ENCODE measurements around the gene KIRREL2. TPM values are rescaled to one million over a fixed set of nuclear protein-coding genes. Genes with fewer than 3 reads are reported as not detected.

Gene KIRREL2
- total and polyA plus RNA-seq, 9 donors, result 0.02 to 0.15 (median 0.08) TPM; not detected in 5

GRCh38 chr19:35911790-35912189 is 55.1 kb downstream of the KIRREL2 start:
- 41 to 50% (median 48%) methylated on average over 5 of the region's 5 CpGs for WGBS, 3 donors
- intact Hi-C loops (cut with DNase I), result no loop called here
- TF ChIP-seq EP300 (IDR thresholded peaks at IDR 0.05) (no peak), POLR2A (IDR thresholded peaks at IDR 0.05) (no peak), CTCF (IDR thresholded peaks at IDR 0.05) (no peak)
- no peak for DNase-seq
- Histone ChIP-seq H3K27ac (no peak overlapping the region), H3K27me3 (no peaks in the 10 kb centered on the region), H3K4me1 (ENCODE audit: insufficient read depth) (peaks cover 3% of the 10 kb centered on the region), H3K36me3 (no peaks in the 10 kb centered on the region), H3K9me3 (no peaks in the 10 kb centered on the region), H3K4me3 (no peak overlapping the region)

DNA sequence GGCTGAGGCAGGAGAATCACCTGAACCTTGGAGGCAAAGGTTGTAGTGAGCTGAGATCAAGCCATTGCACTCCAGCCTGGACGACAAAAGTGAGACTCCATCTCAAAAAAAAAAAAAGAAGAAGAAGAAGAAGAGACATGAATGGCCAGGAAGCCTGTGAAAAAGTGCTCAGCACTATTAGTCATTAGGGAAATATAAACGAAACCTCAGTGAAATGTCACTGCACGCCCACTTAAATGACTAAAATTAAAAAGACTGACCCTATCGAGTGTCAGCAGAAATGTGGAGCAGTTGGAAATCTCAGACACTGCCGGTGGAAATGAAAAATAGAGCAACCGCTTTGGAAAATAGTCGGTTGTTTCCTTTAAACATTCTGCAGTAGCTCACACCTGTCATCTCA is 56.9 kb downstream of the KIRREL2 start:
- H3K9me3 ChIP-seq, result no peaks in the 10 kb centered on the region
- no peaks in the 10 kb centered on the region for H3K4me1 ChIP-seq (ENCODE audit: insufficient read depth)
- H3K4me3 ChIP-seq, result no peak overlapping the region
- no peaks in the 10 kb centered on the region for H3K36me3 ChIP-seq
- no peak overlapping the region for H3K27ac ChIP-seq
- intact Hi-C loops (cut with DNase I), result no loop called here
- DNase-seq, result no peak
- H3K27me3 ChIP-seq, result no peaks in the 10 kb centered on the region
- TF ChIP-seq CTCF (IDR thresholded peaks at IDR 0.05) (no peak), POLR2A (IDR thresholded peaks at IDR 0.05) (no peak), EP300 (IDR thresholded peaks at IDR 0.05) (no peak)
- 46 to 58% (median 49%) methylated on average over 7 of the region's 7 CpGs for WGBS, 3 donors

DNA sequence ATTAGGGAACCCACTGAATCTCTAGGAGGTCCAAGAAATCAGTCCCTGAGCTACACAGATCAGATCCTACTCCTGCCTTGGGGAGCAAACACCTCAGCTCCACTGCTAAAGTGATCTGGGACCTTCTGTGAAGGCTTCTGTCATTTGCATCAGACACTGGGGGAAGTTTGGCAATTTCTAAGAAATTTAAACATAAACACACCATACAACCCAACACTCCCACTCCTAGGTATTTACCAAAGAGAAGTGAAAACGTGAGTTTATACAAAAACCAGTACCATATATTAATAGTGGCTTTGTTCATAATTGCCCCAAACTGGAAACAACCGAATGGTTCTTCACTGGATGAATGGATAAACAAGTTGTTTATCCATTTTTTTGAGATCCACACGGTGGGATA is 58.7 kb downstream of the KIRREL2 start:
- Histone ChIP-seq H3K9me3 (no peaks in the 10 kb centered on the region), H3K4me3 (no peak overlapping the region), H3K27me3 (no peaks in the 10 kb centered on the region), H3K4me1 (ENCODE audit: insufficient read depth) (no peaks in the 10 kb centered on the region), H3K36me3 (no peaks in the 10 kb centered on the region), H3K27ac (no peak overlapping the region)
- TF ChIP-seq POLR2A (IDR thresholded peaks at IDR 0.05) (no peak), CTCF (IDR thresholded peaks at IDR 0.05) (no peak), EP300 (IDR thresholded peaks at IDR 0.05) (no peak)
- intact Hi-C loops (cut with DNase I), result no loop called here
- 48 to 62% (median 50%) methylated on average over 3 of the region's 3 CpGs for WGBS, 3 donors
- DNase-seq, result no peak

Small RNAs within 50 kb of the gene (small RNA-seq; reads per million reads assigned to genes)
- gene RN7SL402P, result not detected

Other genes with a start within 250 kb of the KIRREL2 start
- gene HAUS5, start 244.2 kb upstream of the KIRREL2 start, total RNA-seq, result 10 to 100 TPM; 10.6 to 24.5 (median 19.5) TPM
- 10 to 100 TPM in 1 of 2 donors, 1 to 10 TPM in 1; 8.8 to 14.8 TPM for gene HAUS5, start 244.2 kb upstream of the KIRREL2 start, polyA plus RNA-seq
- gene RBM42, start 227.9 kb upstream of the KIRREL2 start, total RNA-seq, result 10 to 100 TPM; 43.0 to 90.4 (median 78.1) TPM
- gene RBM42, start 227.9 kb upstream of the KIRREL2 start, polyA plus RNA-seq, result 10 to 100 TPM in 1 of 2 donors, 1 to 10 TPM in 1; 6.1 to 68.0 TPM
- gene ETV2, start 215.2 kb upstream of the KIRREL2 start, total RNA-seq, result 1 to 10 TPM in 5 of 7 donors, under 1 TPM in 2; 0.79 to 2.5 (median 1.4) TPM
- 1 to 10 TPM in 1 of 2 donors, not detected in 1; 1.9 TPM for gene ETV2, start 215.2 kb upstream of the KIRREL2 start, polyA plus RNA-seq
- gene COX6B1, start 208.6 kb upstream of the KIRREL2 start, total RNA-seq, result 100 to 1,000 TPM; 181 to 320 (median 243) TPM
- gene COX6B1, start 208.6 kb upstream of the KIRREL2 start, polyA plus RNA-seq, result 100 to 1,000 TPM; 466 to 601 TPM
- gene UPK1A, start 190.4 kb upstream of the KIRREL2 start, total RNA-seq, result not detected
- gene UPK1A, start 190.4 kb upstream of the KIRREL2 start, polyA plus RNA-seq, result under 1 TPM; 0.06 to 0.20 TPM
- under 1 TPM in 1 of 7 donors, not detected in 6; 0.41 TPM for gene ZBTB32, start 152.4 kb upstream of the KIRREL2 start, total RNA-seq
- not detected for gene ZBTB32, start 152.4 kb upstream of the KIRREL2 start, polyA plus RNA-seq
- gene KMT2B, start 138.9 kb upstream of the KIRREL2 start, total RNA-seq, result 10 to 100 TPM; 13.0 to 53.7 (median 38.4) TPM
- gene KMT2B, start 138.9 kb upstream of the KIRREL2 start, polyA plus RNA-seq, result 10 to 100 TPM in 1 of 2 donors, 1 to 10 TPM in 1; 8.8 to 27.2 TPM
- 10 to 100 TPM in 3 of 7 donors, 1 to 10 TPM in 4; 3.6 to 12.8 (median 7.6) TPM for gene IGFLR1, start 114.5 kb upstream of the KIRREL2 start, total RNA-seq
- 1 to 10 TPM in 1 of 2 donors, under 1 TPM in 1; 0.93 to 9.0 TPM for gene IGFLR1, start 114.5 kb upstream of the KIRREL2 start, polyA plus RNA-seq
- gene U2AF1L4, start 111.5 kb upstream of the KIRREL2 start, total RNA-seq, result 10 to 100 TPM; 16.7 to 37.5 (median 25.6) TPM
- gene U2AF1L4, start 111.5 kb upstream of the KIRREL2 start, polyA plus RNA-seq, result 10 to 100 TPM; 16.7 to 37.7 TPM
- 10 to 100 TPM; 23.4 to 90.4 (median 44.9) TPM for gene PSENEN, start 111.3 kb upstream of the KIRREL2 start, total RNA-seq
- 10 to 100 TPM; 34.0 to 44.6 TPM for gene PSENEN, start 111.3 kb upstream of the KIRREL2 start, polyA plus RNA-seq
- gene LIN37, start 108.3 kb upstream of the KIRREL2 start, total RNA-seq, result 10 to 100 TPM; 14.5 to 25.6 (median 19.1) TPM
- gene LIN37, start 108.3 kb upstream of the KIRREL2 start, polyA plus RNA-seq, result 10 to 100 TPM in 1 of 2 donors, 1 to 10 TPM in 1; 9.8 to 24.1 TPM
- 100 to 1,000 TPM in 6 of 7 donors, 10 to 100 TPM in 1; 44.9 to 276 (median 232) TPM for gene HSPB6, start 99.9 kb upstream of the KIRREL2 start, total RNA-seq
- gene HSPB6, start 99.9 kb upstream of the KIRREL2 start, polyA plus RNA-seq, result 100 to 1,000 TPM; 101 to 434 TPM
- gene PROSER3, start 98.7 kb upstream of the KIRREL2 start, total RNA-seq, result 10 to 100 TPM in 5 of 7 donors, 1 to 10 TPM in 2; 3.3 to 59.0 (median 32.0) TPM
- 10 to 100 TPM; 12.6 to 12.9 TPM for gene PROSER3, start 98.7 kb upstream of the KIRREL2 start, polyA plus RNA-seq
- gene ARHGAP33, start 81.3 kb upstream of the KIRREL2 start, total RNA-seq, result 10 to 100 TPM; 14.7 to 52.7 (median 46.1) TPM
- 10 to 100 TPM in 1 of 2 donors, under 1 TPM in 1; 0.95 to 18.5 TPM for gene ARHGAP33, start 81.3 kb upstream of the KIRREL2 start, polyA plus RNA-seq
- under 1 TPM in 1 of 7 donors, not detected in 6; 0.41 TPM for gene PRODH2, start 44.1 kb upstream of the KIRREL2 start, total RNA-seq
- gene PRODH2, start 44.1 kb upstream of the KIRREL2 start, polyA plus RNA-seq, result not detected
- 1 to 10 TPM in 1 of 7 donors, under 1 TPM in 1, not detected in 5; 0.12 to 1.0 TPM for gene NPHS1, start 4.4 kb upstream of the KIRREL2 start, total RNA-seq
- under 1 TPM in 1 of 2 donors, not detected in 1; 0.01 TPM for gene NPHS1, start 4.4 kb upstream of the KIRREL2 start, polyA plus RNA-seq
- 10 to 100 TPM in 1 of 7 donors, 1 to 10 TPM in 3, under 1 TPM in 3; 0.55 to 10.1 (median 1.5) TPM for gene APLP1, start 11.7 kb downstream of the KIRREL2 start, total RNA-seq
- 1 to 10 TPM; 1.6 to 3.0 TPM for gene APLP1, start 11.7 kb downstream of the KIRREL2 start, polyA plus RNA-seq
- 10 to 100 TPM; 10.4 to 23.7 (median 14.6) TPM for gene NFKBID, start 43.6 kb downstream of the KIRREL2 start, total RNA-seq
- gene NFKBID, start 43.6 kb downstream of the KIRREL2 start, polyA plus RNA-seq, result 1 to 10 TPM; 4.8 to 5.0 TPM
- 1 to 10 TPM in 6 of 7 donors, under 1 TPM in 1; 0.92 to 6.3 (median 5.5) TPM for gene HCST, start 45.6 kb downstream of the KIRREL2 start, total RNA-seq
- 1 to 10 TPM; 8.5 to 9.2 TPM for gene HCST, start 45.6 kb downstream of the KIRREL2 start, polyA plus RNA-seq
- 10 to 100 TPM in 6 of 7 donors, 1 to 10 TPM in 1; 9.2 to 41.5 (median 31.4) TPM for gene TYROBP, start 51.4 kb downstream of the KIRREL2 start, total RNA-seq
- gene TYROBP, start 51.4 kb downstream of the KIRREL2 start, polyA plus RNA-seq, result 100 to 1,000 TPM in 1 of 2 donors, 10 to 100 TPM in 1; 55.1 to 135 TPM
- 10 to 100 TPM; 10.6 to 31.2 (median 21.9) TPM for gene LRFN3, start 79.5 kb downstream of the KIRREL2 start, total RNA-seq
- 10 to 100 TPM in 1 of 2 donors, 1 to 10 TPM in 1; 6.4 to 13.4 TPM for gene LRFN3, start 79.5 kb downstream of the KIRREL2 start, polyA plus RNA-seq
- gene SDHAF1, start 138.3 kb downstream of the KIRREL2 start, total RNA-seq, result 10 to 100 TPM; 17.0 to 78.6 (median 20.2) TPM
- gene SDHAF1, start 138.3 kb downstream of the KIRREL2 start, polyA plus RNA-seq, result 10 to 100 TPM; 11.2 to 21.6 TPM
- gene SYNE4, start 151.9 kb downstream of the KIRREL2 start, total RNA-seq, result 1 to 10 TPM in 4 of 7 donors, under 1 TPM in 3; 0.43 to 2.6 (median 1.7) TPM
- gene SYNE4, start 151.9 kb downstream of the KIRREL2 start, polyA plus RNA-seq, result under 1 TPM; 0.37 to 0.48 TPM
- 10 to 100 TPM; 12.7 to 25.5 (median 18.6) TPM for gene ALKBH6, start 157.3 kb downstream of the KIRREL2 start, total RNA-seq
- 10 to 100 TPM; 17.7 to 18.3 TPM for gene ALKBH6, start 157.3 kb downstream of the KIRREL2 start, polyA plus RNA-seq
- gene CLIP3, start 176.0 kb downstream of the KIRREL2 start, total RNA-seq, result 10 to 100 TPM; 16.1 to 82.5 (median 54.9) TPM
- 10 to 100 TPM; 34.3 to 91.3 TPM for gene CLIP3, start 176.0 kb downstream of the KIRREL2 start, polyA plus RNA-seq
- gene THAP8, start 197.4 kb downstream of the KIRREL2 start, total RNA-seq, result 1 to 10 TPM; 5.3 to 7.9 (median 6.5) TPM
- gene THAP8, start 197.4 kb downstream of the KIRREL2 start, polyA plus RNA-seq, result 1 to 10 TPM; 1.9 to 5.9 TPM
- gene WDR62, start 198.0 kb downstream of the KIRREL2 start, total RNA-seq, result 1 to 10 TPM in 2 of 7 donors, under 1 TPM in 5; 0.24 to 1.0 (median 0.69) TPM
- under 1 TPM; 0.18 to 0.51 TPM for gene WDR62, start 198.0 kb downstream of the KIRREL2 start, polyA plus RNA-seq